PC-3 (cell line): Measurements from ENCODE around the gene CDC25B. TPM values are rescaled to one million over a fixed set of nuclear protein-coding genes. Genes with fewer than 3 reads are reported as not detected.
A peak's percentile ranks its signal among the peaks of the same experiment; 100 is the strongest.

Source experiments
- ATAC-seq: fragments of 200-7000 bp; cut with Tn5 transposase; 2 replicates; pipeline ENCODE4 v1.9.1; 2020; ENCODE audit warnings: mild to moderate bottlenecking, moderate library complexity
- BruUV-seq: library from RNA; stranded (reverse); fragments of 400-500 nt; replicated peaks from 2 replicates; lab custom pipeline; 2021; lab: Mats Ljungman, UMichigan
- CTCF ChIA-PET: fragments of 300-600 bp; sonication (Branson Sonifier 250); formaldehyde crosslinking; loops from one replicate; lab custom pipeline; 2022; ENCODE audit warnings: antibody characterized with exemption; lab: Charles Lee
- POLR2A ChIA-PET: fragments of 300-600 bp; sonication (Branson Sonifier 250); formaldehyde crosslinking; loops from one replicate; lab custom pipeline; 2022; ENCODE audit warnings: antibody characterized with exemption; ENCODE audit not compliant: unreplicated experiment; lab: Charles Lee
- DNase-seq: peaks from one replicate; pipeline ENCODE4 v3.0.0-alpha.2; 2015
- H2AFZ ChIP-seq: fragments of 300-600 bp; sonication (generic); 2 replicates; pipeline ENCODE4 v1.6.0; 2016; ENCODE audit warnings: antibody characterized with exemption, low read length
- H3F3A ChIP-seq: fragments of 300-600 bp; sonication (generic); one replicate; pipeline ENCODE4 v1.6.0; 2017; ENCODE audit warnings: antibody characterized with exemption, low read length, control low read depth, mild to moderate bottlenecking; ENCODE audit not compliant: unreplicated experiment
- H3K27ac ChIP-seq: fragments of 300-600 bp; sonication (generic); 2 replicates; pipeline ENCODE4 v1.5.1; 2016; ENCODE audit warnings: mild to moderate bottlenecking, low read length
- H3K27me3 ChIP-seq: fragments of 300-600 bp; sonication (generic); 2 replicates; pipeline ENCODE4 v1.6.1; 2016; ENCODE audit warnings: low read length, mixed read lengths
- H3K36me3 ChIP-seq: fragments of 300-600 bp; sonication (generic); 2 replicates; pipeline ENCODE4 v1.6.1; 2016; ENCODE audit warnings: low read depth, mixed run types, low read length, mixed read lengths
- H3K4me1 ChIP-seq: fragments of 300-600 bp; sonication (generic); 2 replicates; pipeline ENCODE4 v1.5.1; 2016; ENCODE audit warnings: low read length; ENCODE audit not compliant: insufficient read depth
- H3K4me2 ChIP-seq: fragments of 300-600 bp; sonication (generic); 2 replicates; pipeline ENCODE4 v1.6.0; 2016; ENCODE audit warnings: low read length
- H3K4me3 ChIP-seq: fragments of 300-600 bp; sonication (generic); 2 replicates; pipeline ENCODE4 v1.5.1; 2016; ENCODE audit warnings: mild to moderate bottlenecking, low read length, mixed read lengths
- H3K79me2 ChIP-seq: fragments of 300-600 bp; sonication (generic); 2 replicates; pipeline ENCODE4 v1.6.1; 2017; ENCODE audit warnings: low read length, mixed read lengths
- H3K9ac ChIP-seq: fragments of 300-600 bp; sonication (generic); 2 replicates; pipeline ENCODE4 v1.6.0; 2016; ENCODE audit warnings: mild to moderate bottlenecking, low read length
- H3K9me2 ChIP-seq: fragments of 300-600 bp; sonication (generic); replicated peaks from 2 replicates; pipeline ENCODE4 v1.6.1; 2016; ENCODE audit warnings: mixed run types, low read length, mixed read lengths
- H3K9me3 ChIP-seq: fragments of 300-600 bp; sonication (generic); 2 replicates; pipeline ENCODE4 v1.6.1; 2016; ENCODE audit warnings: low read length, mixed read lengths
- H4K20me1 ChIP-seq: fragments of 300-600 bp; sonication (generic); 2 replicates; pipeline ENCODE4 v1.6.1; 2016; ENCODE audit warnings: low read length, mixed read lengths
- CTCF ChIP-seq: fragments of 300-600 bp; sonication (generic); conservative IDR thresholded peaks from 2 replicates; pipeline ENCODE4 v1.5.1; 2017; ENCODE audit warnings: antibody characterized with exemption, low read depth, mild to moderate bottlenecking, low read length
- EZH2 ChIP-seq: fragments of 300-600 bp; sonication (generic); IDR thresholded peaks from one replicate; pipeline ENCODE4 v1.6.1; 2017; ENCODE audit warnings: antibody characterized with exemption, mild to moderate bottlenecking, low read length; ENCODE audit not compliant: unreplicated experiment
- EZH2phosphoT487 ChIP-seq: fragments of 300-600 bp; sonication (generic); IDR thresholded peaks from 2 replicates; pipeline ENCODE4 v1.6.1; 2018; ENCODE audit warnings: mild to moderate bottlenecking, antibody characterized with exemption, low read length, borderline replicate concordance
- intact Hi-C: fragments of 100-400 bp; cut with micrococcal nuclease; formaldehyde crosslinking; loops from 2 replicates; pipeline ENCODE4 v1.9.0; 2023
- total RNA-seq: library from RNA; depleted of rRNA; stranded (reverse); fragments of >200 nt; gene quantifications from 2 replicates; pipeline ENCODE4 v1.2.3, GENCODE V29; 2014

The CDC25B gene
- total RNA-seq, 1 experiment from 2014 or later = 89.7 TPM

GRCh38 chr20:3794701-3795420 is 1.2 kb upstream of the CDC25B start:
- CTCF ChIA-PET = no interaction called here
- Histone ChIP-seq H2AFZ (no peak overlapping the region; the same call in 1 of the 2 replicates), H3K9me3 (no peaks in the 10 kb centered on the region), H3K79me2 (peaks cover 45% of the 10 kb centered on the region), H3K4me3 (peak overlapping the region; percentile 99), H3K9ac (peak overlapping the region; percentile 95), H3K9me2 (no peaks in the 10 kb centered on the region), H3K36me3 (peaks cover 20% of the 10 kb centered on the region), H4K20me1 (no peaks in the 10 kb centered on the region), H3K4me1 (peaks cover 26% of the 10 kb centered on the region), H3K4me2 (peak overlapping the region; percentile 78), H3K27me3 (no peaks in the 10 kb centered on the region), H3F3A (no peaks in the 10 kb centered on the region), H3K27ac (peak overlapping the region; percentile 79)
- TF ChIP-seq CTCF = no peak
- no peak for TF ChIP-seq EZH2
- no peak for TF ChIP-seq EZH2phosphoT487
- no peak for ATAC-seq
- intact Hi-C loops = no loop called here
- POLR2A ChIA-PET = interaction anchor here (0.6 kb wide), 1 partner anchor 118 kb away, joined by 3 read pairs; no protein-coding TSS in a partner anchor
- DNase-seq = no peak
- BruUV-seq = no TSS peak

DNA sequence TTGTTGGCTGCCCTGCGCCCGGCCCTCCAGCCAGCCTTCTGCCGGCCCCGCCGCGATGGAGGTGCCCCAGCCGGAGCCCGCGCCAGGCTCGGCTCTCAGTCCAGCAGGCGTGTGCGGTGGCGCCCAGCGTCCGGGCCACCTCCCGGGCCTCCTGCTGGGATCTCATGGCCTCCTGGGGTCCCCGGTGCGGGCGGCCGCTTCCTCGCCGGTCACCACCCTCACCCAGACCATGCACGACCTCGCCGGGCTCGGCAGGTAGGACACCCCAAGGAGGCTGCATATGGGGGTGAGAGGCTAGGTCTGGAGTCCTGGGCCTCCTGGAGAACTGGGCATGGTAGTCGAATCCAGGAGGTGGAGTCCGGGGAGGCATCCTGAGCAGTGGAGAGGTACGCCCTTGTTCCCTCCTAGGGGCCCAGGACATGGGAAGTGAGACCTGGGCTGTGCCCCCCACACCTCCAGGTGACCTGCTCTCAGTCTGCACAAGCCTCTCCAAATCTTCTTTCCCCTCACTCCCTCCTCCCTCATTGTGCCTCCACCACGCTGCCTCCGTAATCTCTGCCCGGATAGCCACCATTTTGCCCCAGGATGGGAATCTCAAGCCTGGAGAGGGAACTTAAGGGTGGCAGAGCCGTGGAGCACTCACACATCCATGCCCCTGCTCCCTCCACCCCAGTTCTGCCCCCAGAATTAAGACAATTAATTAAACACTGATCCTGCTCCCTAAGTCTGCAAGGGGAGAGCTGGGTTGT is 541 bp downstream of the CDC25B start:
- intact Hi-C loops = loop anchor here (1.0 to 2.0 kb wide), 3 partner anchors 9 to 24 kb away; partner anchors contain the start of gene AP5S1
- ChIA-PET CTCF (interaction anchor here (0.6 to 1.2 kb wide), 3 partner anchors 10 to 53 kb away, joined by 3 to 5 read pairs (median 3); partner anchors contain the start of gene CENPB), POLR2A (no interaction called here)
- ATAC-seq = peak; percentile 10
- Histone ChIP-seq H3K4me1 (peaks cover 26% of the 10 kb centered on the region), H4K20me1 (no peaks in the 10 kb centered on the region), H3K27ac (peak overlapping the region; percentile 64), H2AFZ (no peak overlapping the region), H3K79me2 (peaks cover 53% of the 10 kb centered on the region), H3K9ac (peak overlapping the region; percentile 95), H3K4me3 (peak overlapping the region; percentile 99), H3K9me3 (no peaks in the 10 kb centered on the region), H3K9me2 (no peaks in the 10 kb centered on the region), H3K36me3 (peaks cover 38% of the 10 kb centered on the region), H3K4me2 (peak overlapping the region; percentile 98), H3F3A (no peaks in the 10 kb centered on the region), H3K27me3 (no peaks in the 10 kb centered on the region)
- TF ChIP-seq EZH2 (no peak), CTCF (no peak), EZH2phosphoT487 (no peak)
- DNase-seq = no peak
- no TSS peak for BruUV-seq
